HepG2 (cell line): ENCODE measurements around the gene TBC1D20. TPM values are rescaled to one million over a fixed set of nuclear protein-coding genes. Genes with fewer than 3 reads are reported as not detected.

ENCODE experiments used
- ARNT ChIP-seq: fragments of 450-650 bp; IDR thresholded peaks from 2 replicates; pipeline ENCODE4 v1.6.1; 2017
- E2F5 ChIP-seq: sonication (generic); formaldehyde crosslinking; conservative IDR thresholded peaks from 2 replicates; pipeline ENCODE4 v1.4.0; 2020; ENCODE audit warnings: missing genetic modification reagents
- JUN ChIP-seq: sonication (generic); formaldehyde crosslinking; IDR thresholded peaks from 2 replicates; pipeline ENCODE4 v1.4.0; 2020; ENCODE audit warnings: mild to moderate bottlenecking, missing genetic modification reagents
- MAFF ChIP-seq: IDR thresholded peaks from 2 replicates; pipeline ENCODE4 v1.6.1; 2011; ENCODE audit warnings: low read depth, low read length, improper control_type of control experiment
- RERE ChIP-seq: IDR thresholded peaks from 2 replicates; pipeline ENCODE4 v1.6.1; 2016; ENCODE audit warnings: low read depth, missing genetic modification reagents, missing compliant biosample characterization
- UBTF ChIP-seq: sonication (generic); formaldehyde crosslinking; IDR thresholded peaks from 2 replicates; pipeline ENCODE4 v1.4.0; 2020; ENCODE audit warnings: mild to moderate bottlenecking, missing genetic modification reagents
- ZHX2 ChIP-seq, 2 experiments: sonication (generic) in 1 of 2; formaldehyde crosslinking in 1 of 2; IDR thresholded peaks; 2 replicates each; pipeline versions ENCODE4 v1.6.1 to v1.9.0; 2014 to 2022; ENCODE audit warnings: antibody characterized with exemption in 1 of 2, borderline replicate concordance in 1 of 2, inconsistent platforms in 1 of 2, low read depth in 1 of 2, missing genetic modification reagents in 1 of 2
- ZNF3 ChIP-seq: IDR thresholded peaks from 2 replicates; pipeline ENCODE4 v1.7.0; 2017; ENCODE audit warnings: inconsistent platforms
- ZNF335 ChIP-seq: sonication (generic); formaldehyde crosslinking; IDR thresholded peaks from 2 replicates; pipeline ENCODE4 v1.4.0; 2020; ENCODE audit warnings: missing genetic modification reagents
- ZNF607 ChIP-seq: sonication (generic); formaldehyde crosslinking; IDR thresholded peaks from 2 replicates; pipeline ENCODE4 v1.5.1; 2020; ENCODE audit warnings: missing genetic modification reagents, mild to moderate bottlenecking, borderline replicate concordance
- ZNF619 ChIP-seq: sonication (generic); formaldehyde crosslinking; IDR thresholded peaks from 2 replicates; pipeline ENCODE4 v1.4.0; 2020; ENCODE audit warnings: mild to moderate bottlenecking, missing genetic modification reagents
- ZNF749 ChIP-seq: sonication (generic); formaldehyde crosslinking; IDR thresholded peaks from 2 replicates; pipeline ENCODE4 v1.8.0; 2022; ENCODE audit warnings: mild to moderate bottlenecking, missing genetic modification reagents, moderate library complexity, borderline replicate concordance
- ZSCAN25 ChIP-seq: sonication (generic); formaldehyde crosslinking; IDR thresholded peaks from 2 replicates; pipeline ENCODE4 v1.8.0; 2022; ENCODE audit warnings: mild to moderate bottlenecking, missing genetic modification reagents
- polyA plus RNA-seq, 8 experiments: library from polyadenylated mRNA; depleted of rRNA in 3 of 8; stranded (reverse) in 7 of 8; unstranded in 1 of 8; fragments of >200 nt; fragmentation: Illumina TruSeq in 4 of 8; extraction: Trizol in 4 of 8; gene quantifications; 2 replicates each; pipeline versions ENCODE4 v1.2.1 to v1.2.3, GENCODE V29; 2011 to 2016; ENCODE audit warnings: low read depth in 4 of 8, missing spikeins in 1 of 8, mixed read lengths in 1 of 8; ENCODE audit not compliant: insufficient read depth in 1 of 8
- total RNA-seq, 5 experiments: library from RNA; depleted of rRNA; stranded (reverse); fragments of >200 nt; fragmentation: Illumina TruSeq; extraction: Trizol; gene quantifications; 2 replicates each; pipeline ENCODE4 v1.2.3, GENCODE V29; 2016; ENCODE audit warnings: low read depth in 1 of 5

TBC1D20 gene
- total and polyA plus RNA-seq, 2 of the 13 experiments (the other 11 are each of a cell fraction or from before 2014, with no cell fraction given) = 36.6 to 47.1 TPM

- TF ChIP-seq ZHX2 (IDR thresholded peaks at IDR 0.05; ENCODE audit: low read depth) (peak; percentile 60; the same call in 1 of the 2 replicates), ZHX2 (CRISPR knock-in tag; IDR thresholded peaks at IDR 0.05; ENCODE audit: borderline replicate concordance) (no peak), ZNF335 (CRISPR knock-in tag) (peak; percentile 89), E2F5 (CRISPR knock-in tag) (no peak), ZNF749 (CRISPR knock-in tag) (peak; percentile 83; the same call in 1 of the 2 replicates), RERE (CRISPR knock-in tag) (peak; percentile 94), UBTF (CRISPR knock-in tag) (peak; percentile 75), ZNF3 (CRISPR knock-in tag) (peak; percentile 41; the same call in 1 of the 2 replicates), ZNF619 (CRISPR knock-in tag) (peak; percentile 90; the same call in 1 of the 2 replicates), ZSCAN25 (CRISPR knock-in tag) (peak; percentile 100), ARNT (no peak), JUN (CRISPR knock-in tag) (peak; percentile 69; the same call in 1 of the 2 replicates), ZNF607 (CRISPR knock-in tag) (0 out of 2 replicates have a peak, but pooled peaks have one; percentile 3), MAFF (no peak; the same call in 1 of the 2 replicates)
These were observed 65.5 kb downstream of the TBC1D20 start (continued) for GRCh38 chr20:396619-397431.
